ENCODE data around the gene GPX7.

GPX7 gene

DNA sequence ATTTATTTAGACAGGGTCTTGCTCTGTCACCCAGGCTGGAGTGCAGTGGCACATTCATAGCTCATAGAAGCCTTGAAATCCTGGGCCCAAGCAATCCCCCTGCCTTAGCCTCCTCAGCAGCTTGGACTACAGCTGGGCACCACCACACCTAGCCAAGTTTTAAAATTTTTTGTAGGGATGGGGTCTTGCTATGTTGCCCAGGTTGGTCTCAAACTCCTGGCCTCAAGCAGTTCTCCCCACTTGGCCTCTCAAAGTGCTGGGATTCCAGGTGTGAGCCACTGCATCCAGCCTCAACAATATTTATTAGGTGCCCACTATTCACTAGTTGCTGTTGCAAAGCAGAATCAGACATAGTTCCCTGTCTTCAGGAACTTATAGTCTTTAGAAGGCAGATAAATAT lies 14.1 kb upstream of the GPX7 start:
- DNase-seq (ENCODE audit: low read depth in 2 of 2), result no peak

DNA sequence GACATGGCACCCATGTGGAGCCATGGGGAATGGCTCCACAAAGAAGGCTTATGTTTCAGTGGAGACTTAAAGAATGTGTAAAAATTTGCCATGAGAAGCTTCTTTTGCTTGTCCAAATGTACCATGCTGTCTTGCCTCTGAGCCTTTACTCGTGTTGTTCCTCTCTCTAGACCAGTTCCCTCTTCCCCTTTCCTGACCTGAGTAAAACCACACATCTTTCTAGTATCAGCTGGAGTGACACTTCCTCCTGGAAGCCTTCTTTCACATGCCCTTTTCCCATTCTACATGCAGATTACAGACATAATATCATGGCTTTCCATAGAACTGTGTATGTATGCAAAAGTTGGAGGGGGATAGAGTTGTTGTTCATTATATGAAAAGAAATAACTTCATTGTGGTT lies 13.6 kb upstream of the GPX7 start:
- DNase-seq (ENCODE audit: low read depth in 2 of 2), result no peak

DNA sequence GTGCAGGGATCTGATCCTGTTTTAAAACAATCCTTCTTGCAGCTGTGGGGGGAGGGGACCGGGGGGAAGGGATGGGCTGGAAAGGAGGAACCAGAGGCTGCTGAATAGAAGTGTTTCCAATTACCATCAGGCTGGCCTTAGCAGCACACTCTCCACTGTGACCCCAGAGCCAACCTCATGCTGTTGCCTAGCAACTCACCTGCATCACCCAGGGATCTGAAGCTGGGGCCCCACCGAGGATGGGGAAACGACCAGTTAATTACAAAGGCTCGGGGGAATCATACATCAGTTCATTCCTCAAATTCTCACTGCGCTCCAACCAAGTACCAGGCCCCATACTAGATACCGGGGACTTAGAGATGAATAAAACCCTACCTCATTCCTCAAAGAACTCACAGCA lies 11.9 kb upstream of the GPX7 start:
- DNase-seq (ENCODE audit: low read depth in 2 of 2), result no peak

DNA sequence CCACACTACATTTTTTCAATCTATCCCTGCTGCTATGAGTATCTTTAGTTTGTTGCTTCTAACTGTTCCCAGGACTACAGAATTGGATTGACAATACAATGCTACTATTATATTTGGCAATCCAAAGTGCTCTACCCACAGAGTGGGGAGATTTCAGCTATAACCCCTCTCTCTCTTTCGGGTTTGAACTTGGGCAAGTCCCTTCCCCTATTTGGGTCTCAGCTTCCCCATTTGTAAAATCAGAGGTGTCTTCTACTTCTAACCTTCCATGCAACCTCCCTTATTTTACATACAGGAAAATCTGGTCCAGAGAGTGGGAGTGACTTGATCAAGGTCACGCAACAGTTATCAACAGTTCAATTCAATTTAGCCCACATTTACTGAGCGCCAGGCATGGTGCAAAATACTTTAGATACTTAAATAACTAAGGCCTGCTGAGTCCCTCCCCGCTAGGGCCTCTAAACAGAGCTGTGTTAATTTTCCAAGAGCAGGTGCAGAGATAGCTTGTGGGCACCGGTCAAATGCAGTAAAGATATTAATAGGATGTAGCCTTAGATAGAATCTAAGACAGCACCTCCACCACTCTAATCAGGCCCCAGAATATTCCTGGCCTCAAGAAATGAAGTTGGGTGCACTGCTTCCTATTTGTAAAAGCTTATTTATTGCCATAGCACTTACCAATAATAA lies 9.4 kb upstream of the GPX7 start:
- no peak for DNase-seq (ENCODE audit: low read depth in 2 of 2)

DNA sequence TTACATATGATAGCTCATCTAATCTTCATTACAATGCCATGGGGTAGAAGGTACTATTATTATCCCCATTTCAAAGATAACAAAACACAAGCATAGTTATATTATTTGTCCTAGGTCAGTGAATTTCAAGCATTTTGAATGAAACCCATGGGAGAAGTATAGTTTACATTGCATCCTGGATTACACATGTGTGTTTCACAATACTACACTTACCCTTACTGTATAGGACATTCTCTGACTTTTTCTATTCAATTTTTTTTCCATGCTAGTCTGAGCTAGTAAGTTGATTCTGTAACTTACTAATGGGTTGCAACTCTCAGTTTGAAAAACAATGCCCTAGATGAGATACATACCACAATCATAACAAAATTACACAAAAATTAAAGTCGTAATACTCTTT lies 8.7 kb upstream of the GPX7 start:
- DNase-seq (ENCODE audit: low read depth in 2 of 2), result no peak

DNA sequence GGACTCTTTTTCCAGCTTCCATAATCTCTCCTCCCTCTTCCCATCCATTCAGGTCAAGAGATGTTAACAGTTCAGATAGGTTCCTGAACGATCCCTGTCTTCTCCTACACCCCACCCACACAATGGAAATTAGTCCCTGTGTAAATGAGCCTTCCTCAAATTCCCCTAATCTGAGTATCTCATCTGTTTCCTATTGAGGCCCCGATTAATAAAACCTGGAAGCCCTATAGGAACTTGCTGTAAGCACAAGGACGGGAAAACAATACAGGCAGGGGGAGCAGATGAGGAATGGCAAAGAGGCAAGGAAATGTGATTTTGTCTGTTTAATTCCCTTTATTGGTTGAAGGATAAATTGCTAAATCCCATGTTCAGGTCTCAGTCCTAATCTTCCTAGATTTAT lies 7.1 kb upstream of the GPX7 start:
- DNase-seq (ENCODE audit: low read depth in 2 of 2), result no peak

DNA sequence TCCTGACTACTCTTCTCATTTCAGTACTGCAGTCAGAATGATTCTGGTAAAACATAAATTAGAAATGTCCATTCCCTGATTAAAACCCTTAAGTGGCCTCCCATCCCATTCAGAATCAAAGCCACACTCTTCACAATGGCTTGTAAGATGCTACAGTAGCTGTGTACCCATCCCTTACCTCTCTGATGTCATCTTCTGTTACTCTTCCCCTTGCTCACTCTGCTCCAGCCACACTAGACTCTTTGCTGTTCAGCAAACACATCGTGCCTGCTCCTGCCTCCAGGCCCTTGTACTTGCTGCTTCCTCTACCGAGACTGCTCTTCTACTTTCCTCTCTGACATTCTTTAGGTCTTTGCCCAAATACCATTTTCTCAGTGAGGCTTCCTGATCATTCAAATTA lies 4.3 kb upstream of the GPX7 start:
- no peak for DNase-seq (ENCODE audit: low read depth in 2 of 2)

DNA sequence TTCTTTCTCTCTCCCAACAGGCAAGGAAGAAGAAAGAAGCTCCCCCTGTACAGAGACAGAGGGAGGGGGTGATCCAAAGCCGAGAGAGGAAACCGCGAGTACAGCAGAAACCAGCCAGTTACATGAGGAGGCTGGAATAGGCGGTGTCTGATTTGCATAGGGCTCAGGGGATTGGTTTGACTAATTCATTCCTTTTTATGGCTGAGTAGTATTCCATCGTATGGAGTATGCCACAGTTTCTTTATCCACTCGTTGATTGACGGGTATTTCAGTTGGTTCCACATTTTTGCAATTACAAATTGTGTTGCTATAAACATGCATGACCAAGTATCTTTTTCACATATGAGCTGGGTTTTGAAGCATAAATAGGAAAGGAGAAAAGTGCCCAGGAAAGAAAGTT lies 3.4 kb upstream of the GPX7 start:
- DNase-seq (ENCODE audit: low read depth in 2 of 2), result no peak

DNA sequence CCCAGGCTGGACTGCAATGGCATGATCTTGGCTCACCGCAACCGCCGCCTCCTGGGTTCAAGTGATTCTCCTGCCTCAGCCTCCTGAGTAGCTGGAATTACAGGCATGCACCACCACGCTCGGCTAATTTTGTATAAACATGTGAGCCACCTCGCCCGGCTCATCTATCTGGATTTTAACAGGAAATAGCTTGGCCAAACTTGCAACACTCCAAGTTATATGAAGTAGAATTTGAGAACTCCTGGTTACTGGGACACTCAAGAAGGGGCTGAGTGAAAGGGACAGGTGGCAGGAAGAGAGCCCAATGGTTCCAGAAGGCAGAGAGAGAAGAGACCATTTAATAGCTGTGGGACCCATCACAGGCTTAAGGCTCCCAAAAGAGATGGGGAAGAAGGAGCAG lies 2.9 kb upstream of the GPX7 start:
- no peak for DNase-seq (ENCODE audit: low read depth in 2 of 2)

DNA sequence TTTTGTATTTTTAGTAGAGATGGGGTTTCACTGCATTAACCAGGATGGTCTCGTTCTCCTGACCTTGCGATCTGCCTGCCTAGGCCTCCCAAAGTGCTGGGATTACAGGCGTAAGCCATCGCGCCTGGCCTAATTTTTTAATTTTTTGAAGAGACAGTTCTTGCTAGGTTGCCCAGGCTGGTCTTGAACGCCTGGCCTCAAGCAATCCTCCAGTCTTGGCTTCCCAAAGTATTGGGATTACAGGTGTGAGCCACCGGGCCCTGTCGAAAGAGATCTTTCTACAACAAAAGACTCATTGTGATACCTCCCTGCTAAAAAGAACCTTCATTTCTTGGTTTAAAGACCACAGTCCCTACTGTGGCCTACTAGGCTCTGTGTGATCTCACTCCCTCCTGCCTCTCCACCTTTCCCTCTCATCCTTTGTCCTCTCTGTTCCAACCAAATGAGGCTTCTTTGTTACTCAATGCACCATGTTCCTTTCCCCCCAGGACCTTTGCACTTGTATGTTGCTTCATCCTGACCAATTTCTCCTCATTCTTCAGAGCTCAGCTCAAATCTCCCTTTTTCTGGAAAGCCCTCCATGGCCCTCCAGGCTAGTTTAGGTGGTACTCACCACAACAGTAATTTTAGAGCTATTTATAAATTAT lies 1.5 kb upstream of the GPX7 start:
- no peak for DNase-seq (ENCODE audit: low read depth in 2 of 2)

DNA sequence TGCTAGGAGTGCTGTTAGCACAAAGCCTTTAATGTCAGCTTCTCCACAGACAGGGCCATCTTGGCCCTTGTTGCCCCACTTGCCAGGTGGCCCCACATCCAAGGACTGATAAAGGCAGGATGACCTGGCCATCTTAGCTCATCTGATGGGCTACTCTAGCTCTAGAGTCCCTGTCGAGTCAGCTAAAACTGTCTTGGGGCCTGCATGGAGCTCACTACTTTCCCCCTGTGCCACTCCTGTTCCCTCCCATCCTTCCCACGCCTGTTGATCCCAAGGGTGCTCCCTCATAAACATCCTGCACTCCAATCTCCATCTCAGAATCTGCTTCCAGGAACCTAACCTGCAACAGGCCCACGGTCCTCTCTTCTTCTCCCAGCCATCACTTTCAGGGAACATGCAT lies 652 bp upstream of the GPX7 start:
- DNase-seq (ENCODE audit: low read depth in 2 of 2), result no peak

DNA sequence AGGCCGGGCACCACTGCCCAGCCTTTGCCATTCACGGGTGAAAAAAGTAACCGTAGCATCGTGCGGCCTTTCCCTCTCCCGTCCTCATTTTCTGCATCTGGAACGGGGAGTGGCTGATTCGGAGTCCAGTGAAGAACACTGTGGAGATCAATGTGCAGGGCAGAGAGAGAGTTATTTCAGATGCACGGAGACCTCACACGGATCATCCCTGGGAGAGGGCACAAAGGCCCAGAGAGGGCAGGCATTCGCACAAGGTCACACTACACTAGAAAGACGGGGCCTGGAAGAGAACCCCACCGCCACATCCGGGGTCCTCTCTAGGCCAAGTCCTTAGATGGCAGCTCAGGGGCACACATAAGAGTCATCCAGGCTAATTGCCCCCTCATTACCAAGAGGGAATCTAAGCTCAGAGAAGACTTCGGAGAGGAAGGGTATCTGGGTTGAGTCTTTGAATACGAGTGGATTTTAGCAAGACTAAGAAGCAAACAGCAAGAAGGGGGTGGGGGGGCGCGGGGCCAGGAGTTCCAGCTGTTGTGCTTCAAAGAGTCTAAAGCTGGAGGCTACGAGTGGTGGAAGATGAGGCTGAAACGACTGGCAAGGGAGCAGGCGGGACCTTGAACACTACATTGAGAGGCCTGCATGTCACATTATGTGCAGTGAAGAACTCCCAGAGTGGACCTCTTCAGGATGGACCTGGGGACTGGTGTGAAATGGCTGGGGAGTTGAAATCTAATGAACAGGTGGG lies 857 bp downstream of the GPX7 start:
- DNase-seq (ENCODE audit: low read depth in 2 of 2), result no peak

DNA sequence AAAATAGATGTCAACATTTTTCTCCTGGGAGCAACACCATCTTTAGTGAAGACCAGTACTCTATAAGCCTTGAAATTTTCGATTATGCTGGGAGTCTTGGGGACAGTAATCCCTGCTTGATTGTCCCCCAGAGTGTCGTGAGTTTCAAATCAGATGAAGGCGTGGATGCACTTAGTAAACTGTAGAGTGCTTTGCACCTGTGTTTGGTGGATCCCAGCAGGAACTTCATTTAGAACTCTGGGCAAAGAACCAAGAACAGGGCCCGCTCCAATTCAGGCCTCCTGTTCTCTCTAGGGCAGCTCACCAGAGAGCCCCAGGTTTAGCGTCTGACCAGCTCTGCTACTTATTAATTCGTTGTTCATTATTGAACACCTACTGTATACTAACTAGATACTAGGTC lies 1.5 kb downstream of the GPX7 start:
- DNase-seq (ENCODE audit: low read depth in 2 of 2), result no peak

DNA sequence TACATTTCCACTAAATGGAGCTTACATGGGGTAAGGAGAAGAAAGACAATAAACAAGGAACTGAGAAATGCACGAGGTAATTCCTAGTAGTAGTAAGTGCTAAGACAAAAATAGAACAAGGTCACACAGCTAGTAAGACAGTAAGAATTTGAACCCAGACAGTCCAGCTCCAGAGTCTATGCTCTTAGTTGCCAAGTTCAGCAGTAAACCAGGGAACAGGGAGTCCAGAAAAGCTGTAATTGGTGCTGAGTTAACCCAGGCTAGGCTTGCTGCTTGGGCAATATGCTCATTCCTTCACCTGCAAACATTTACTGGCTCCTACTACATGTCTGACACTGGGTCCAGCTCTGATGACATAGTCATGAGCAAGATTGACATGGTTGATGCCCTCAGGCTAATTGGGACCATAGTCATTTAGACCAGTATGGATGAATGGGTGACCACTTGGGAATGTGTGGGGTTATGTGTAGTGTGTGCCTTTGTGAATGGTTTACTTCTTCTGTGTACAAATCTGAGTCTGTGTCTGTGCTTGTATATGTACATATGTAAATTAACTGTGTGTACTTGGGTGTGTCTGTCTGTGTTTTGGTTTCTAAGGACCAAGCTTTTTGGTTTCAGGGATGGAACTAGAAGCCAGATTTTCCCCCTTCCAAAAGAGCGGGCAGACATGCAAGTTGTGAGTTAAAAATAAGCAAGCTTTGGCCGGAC lies 2.0 kb downstream of the GPX7 start:
- no peak for DNase-seq (ENCODE audit: low read depth in 2 of 2)

DNA sequence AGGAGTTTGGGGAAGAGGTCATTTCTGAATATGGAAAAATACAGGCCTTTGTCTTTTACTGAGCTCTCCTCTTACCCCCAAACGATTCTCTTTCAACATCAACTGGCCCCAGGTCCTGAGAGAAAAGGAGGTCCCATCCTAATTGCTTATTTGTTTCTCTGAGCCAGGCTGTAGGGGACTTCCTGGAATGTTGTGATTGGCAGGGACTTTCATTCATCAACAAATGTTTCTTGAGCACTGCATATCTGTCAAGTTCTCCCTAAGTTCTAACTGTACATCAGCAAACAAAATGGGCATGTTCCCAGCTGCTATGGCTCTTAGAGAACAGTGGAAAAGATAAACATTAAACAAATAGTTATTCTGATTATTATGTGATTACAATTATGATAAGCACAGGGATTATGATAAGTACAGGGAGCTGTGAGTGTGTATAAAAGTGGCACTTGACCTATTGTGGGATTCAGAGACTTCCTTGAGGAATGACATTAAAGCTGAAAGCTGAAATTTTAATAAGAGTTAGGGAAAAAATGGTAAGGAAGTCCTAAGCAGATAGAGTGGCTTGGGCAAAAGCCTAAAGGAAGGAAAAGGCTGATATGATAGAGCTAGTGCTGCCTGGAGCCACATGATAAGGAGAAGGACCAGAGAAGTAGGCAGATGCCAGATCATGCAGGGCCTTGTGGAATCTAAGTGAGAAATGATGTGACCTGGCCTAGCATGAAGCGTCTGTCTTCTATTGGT lies 11.6 kb downstream of the GPX7 start:
- no peak for DNase-seq (ENCODE audit: low read depth in 2 of 2)

DNA sequence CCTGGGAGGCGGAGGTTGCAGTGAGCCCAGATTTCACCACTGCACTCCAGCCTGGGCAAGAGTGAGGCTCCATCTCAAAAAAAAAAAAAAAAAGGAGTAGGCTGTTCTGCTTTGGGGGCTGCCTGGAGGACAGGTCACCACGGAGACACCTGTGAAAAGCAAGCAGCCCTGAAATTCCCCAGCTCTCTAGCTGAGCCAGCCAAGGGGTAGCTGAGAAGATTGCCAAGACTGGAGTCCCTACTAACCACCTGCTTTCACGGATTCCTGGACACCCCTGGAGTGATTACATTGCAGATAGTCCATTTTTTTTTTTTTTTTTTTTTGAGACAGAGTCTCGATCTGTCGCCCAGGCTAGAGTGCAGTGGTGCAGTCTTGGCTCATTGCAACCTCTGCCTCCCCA lies 12.5 kb downstream of the GPX7 start:
- DNase-seq (ENCODE audit: low read depth in 2 of 2), result no peak

DNA sequence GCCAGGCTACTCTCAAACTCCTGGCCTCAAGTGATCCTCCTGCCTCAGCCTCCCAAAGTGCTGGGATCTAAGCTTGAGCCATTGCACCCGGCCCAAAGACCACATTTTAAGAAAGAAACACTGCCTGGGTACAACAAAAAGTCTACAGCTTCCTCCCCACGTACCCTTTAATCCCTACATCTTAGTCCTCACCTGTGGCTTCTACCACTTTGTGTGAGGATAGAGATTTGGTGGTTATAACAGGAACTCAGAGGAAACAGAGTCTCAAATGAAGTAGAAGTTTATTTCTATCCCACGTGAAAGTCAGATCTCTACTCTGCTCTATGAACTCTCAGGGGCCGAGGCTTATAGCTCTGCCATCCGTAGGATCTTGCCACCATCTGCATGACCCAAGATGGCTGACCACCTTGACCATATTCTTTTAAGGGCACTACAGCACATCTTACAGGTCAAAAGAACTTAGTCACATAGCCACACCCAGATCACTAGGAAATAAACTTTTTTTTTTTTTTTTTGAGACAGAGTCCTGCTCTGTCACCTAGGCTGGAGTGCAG lies 13.4 kb downstream of the GPX7 start:
- no peak for DNase-seq (ENCODE audit: low read depth in 2 of 2)

DNA sequence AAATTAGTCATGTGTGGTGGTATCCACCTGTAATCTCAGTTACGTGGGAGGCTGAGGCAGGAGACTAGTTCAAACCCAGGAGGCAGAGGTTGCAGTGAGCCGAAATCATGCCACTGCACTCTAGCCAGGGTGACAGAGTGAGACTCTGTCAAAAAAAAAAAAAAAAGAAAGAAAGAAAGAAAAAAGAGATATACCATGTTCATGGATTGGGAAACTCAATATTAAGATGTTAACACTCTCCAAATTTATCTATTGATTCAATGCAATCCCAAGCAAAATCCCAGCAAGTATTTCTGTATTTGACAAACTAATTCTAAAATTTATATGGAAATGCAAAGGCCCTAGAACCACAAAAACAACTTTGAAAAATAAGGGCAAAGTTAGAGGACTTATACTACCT lies 19.8 kb downstream of the GPX7 start:
- DNase-seq (ENCODE audit: low read depth in 2 of 2), result no peak

DNA sequence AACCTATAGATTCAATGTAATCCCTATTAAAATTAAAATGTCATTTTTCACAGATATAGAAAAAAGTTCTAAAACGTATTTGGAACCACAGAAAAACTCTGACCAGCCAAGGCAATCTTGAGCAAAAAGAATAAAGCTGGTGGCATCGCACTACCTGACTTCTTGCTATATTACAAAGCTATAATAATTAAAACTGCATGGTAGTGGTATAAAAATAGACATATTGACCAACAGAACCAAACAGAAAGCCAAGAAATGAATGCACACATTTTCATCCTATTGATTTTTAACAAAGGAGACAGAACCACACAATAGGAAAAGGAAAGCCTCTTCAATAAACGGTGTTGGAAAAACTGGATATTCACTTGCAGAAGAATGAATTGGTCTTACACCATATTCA lies 21.6 kb downstream of the GPX7 start:
- DNase-seq (ENCODE audit: low read depth in 2 of 2), result no peak

DNA sequence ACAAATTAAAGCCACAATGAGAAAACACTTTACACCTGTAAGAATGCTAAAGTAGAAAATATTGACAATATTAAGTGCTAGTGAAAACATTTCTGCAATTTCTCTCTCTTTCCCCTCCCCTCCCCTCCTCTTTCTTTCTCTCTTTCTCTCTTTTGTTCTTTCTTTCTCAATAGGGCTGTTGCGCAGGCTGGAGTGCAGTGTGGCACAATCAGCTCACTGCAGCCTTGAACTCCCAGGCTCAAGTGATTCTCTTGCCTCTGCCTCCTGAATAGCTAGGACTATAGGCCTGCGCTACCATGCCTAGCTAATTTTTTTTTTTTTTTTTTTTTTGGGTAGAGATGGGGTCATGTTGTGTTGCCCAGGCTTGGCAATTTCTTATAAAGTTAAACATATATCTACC lies 24.9 kb downstream of the GPX7 start:
- DNase-seq (ENCODE audit: low read depth in 2 of 2), result no peak

DNA sequence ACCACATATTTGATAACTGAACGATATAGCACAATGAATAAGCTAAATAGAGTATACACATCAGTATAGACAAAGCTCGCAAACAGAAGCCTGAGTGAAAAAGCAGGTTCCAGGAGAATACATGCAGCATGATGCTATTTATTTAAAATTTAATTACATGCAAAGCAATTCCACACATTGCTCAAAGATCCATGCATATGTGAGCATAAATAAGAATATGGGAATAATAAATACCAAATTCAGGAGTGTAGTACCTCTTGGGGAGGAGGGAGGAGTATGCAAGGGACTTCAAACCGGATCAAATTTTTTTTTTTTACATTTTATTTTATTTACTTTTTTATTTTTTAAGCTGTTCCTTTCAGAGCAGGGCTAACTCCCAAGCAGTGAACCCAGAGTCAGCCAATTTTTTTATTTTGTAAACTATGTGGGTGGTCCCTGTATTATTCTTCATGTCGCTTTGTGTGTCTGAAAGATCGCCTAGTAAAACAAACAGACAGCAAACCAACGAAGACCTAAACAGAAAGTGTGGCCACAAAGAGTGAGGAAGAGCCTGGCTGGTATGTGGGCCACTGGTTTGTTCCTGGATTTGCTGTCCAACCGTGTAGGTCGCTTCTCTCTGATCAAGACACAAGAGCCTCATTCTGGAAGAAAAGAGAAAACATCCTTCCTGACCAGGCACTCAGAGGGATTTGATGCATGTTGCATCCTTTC lies 26.6 kb downstream of the GPX7 start:
- DNase-seq (ENCODE audit: low read depth in 2 of 2), result no peak
